ENCODE data around the gene ITGB1BP1.

ITGB1BP1 gene

GRCh38 chr2:9417725-9418124 lies 5.6 kb downstream of the ITGB1BP1 start:
- H3K27me3 ChIP-seq (ENCODE audit: low read depth), result no peaks in the 10 kb centered on the region
- H3K36me3 ChIP-seq (replicated peaks), result peaks cover 24% of the 10 kb centered on the region
- DNase-seq (ENCODE audit: low spot score in 2 of 2), result no peak
- H3K4me3 ChIP-seq, result no peak overlapping the region
- H3K9me3 ChIP-seq, result no peaks in the 10 kb centered on the region
- in situ Hi-C loops (cut with MboI; ENCODE audit: low sequenced_read_pairs), result no loop called here
- peaks cover 13% of the 10 kb centered on the region for H3K4me1 ChIP-seq

GRCh38 chr2:9416962-9417316 lies 6.4 kb downstream of the ITGB1BP1 start:
- in situ Hi-C loops (cut with MboI; ENCODE audit: low sequenced_read_pairs), result no loop called here
- H3K4me3 ChIP-seq, result no peak overlapping the region
- peaks cover 11% of the 10 kb centered on the region for H3K4me1 ChIP-seq
- no peak for DNase-seq (ENCODE audit: low spot score in 2 of 2)
- no peaks in the 10 kb centered on the region for H3K27me3 ChIP-seq (ENCODE audit: low read depth)
- H3K36me3 ChIP-seq (replicated peaks), result peaks cover 29% of the 10 kb centered on the region
- H3K9me3 ChIP-seq, result no peaks in the 10 kb centered on the region

- DNase-seq (ENCODE audit: low spot score in 2 of 2), result no peak
- Histone ChIP-seq H3K4me3 (no peak overlapping the region), H3K27me3 (ENCODE audit: low read depth) (no peaks in the 10 kb centered on the region), H3K36me3 (replicated peaks) (peaks cover 29% of the 10 kb centered on the region), H3K9me3 (no peaks in the 10 kb centered on the region), H3K4me1 (peaks cover 6% of the 10 kb centered on the region)
- in situ Hi-C loops (cut with MboI; ENCODE audit: low sequenced_read_pairs), result no loop called here
Measured at GRCh38 chr2:9416267-9416961, 6.9 kb downstream of the ITGB1BP1 start.

DNA sequence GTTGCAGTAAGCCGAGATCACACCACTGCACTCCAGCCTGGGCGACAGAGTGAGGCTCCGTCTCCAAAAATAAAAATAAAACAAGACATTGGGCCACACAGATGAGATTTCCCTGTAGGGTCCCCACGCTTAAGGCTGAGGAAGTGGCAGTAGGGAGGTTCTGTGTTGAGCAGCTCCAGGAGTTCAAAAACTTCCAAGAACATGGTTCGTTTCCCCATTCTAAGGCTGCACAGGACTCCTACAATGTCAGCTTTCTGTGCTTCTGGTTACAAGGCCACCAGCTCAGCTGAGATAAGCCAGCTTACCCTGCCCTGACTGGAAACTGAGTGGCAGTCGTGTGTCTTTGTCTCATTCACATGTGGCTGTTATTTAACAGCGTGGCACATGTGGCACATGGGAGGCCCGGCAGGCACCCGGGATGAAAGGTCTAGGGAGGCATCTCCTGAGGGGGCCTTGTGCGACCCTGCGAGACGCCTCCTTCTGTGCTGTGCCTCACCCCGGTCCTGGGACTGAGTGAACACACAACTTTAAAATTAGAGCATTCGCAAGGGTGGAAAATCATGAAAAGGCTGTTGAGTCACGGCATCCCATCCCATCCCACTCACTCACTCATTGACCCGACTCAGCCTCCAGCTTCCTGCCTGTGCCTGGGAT lies 7.7 kb downstream of the ITGB1BP1 start:
- peaks cover 6% of the 10 kb centered on the region for H3K4me1 ChIP-seq
- peaks cover 37% of the 10 kb centered on the region for H3K36me3 ChIP-seq (replicated peaks)
- no peaks in the 10 kb centered on the region for H3K27me3 ChIP-seq (ENCODE audit: low read depth)
- in situ Hi-C loops (cut with MboI; ENCODE audit: low sequenced_read_pairs), result no loop called here
- DNase-seq (ENCODE audit: low spot score in 2 of 2), result no peak
- no peak overlapping the region for H3K4me3 ChIP-seq
- H3K9me3 ChIP-seq, result no peaks in the 10 kb centered on the region

- no peak for DNase-seq (ENCODE audit: low spot score in 2 of 2)
- H3K4me3 ChIP-seq, result no peak overlapping the region
- in situ Hi-C loops (cut with MboI; ENCODE audit: low sequenced_read_pairs), result no loop called here
- H3K4me1 ChIP-seq, result peaks cover under 1% of the 10 kb centered on the region
- H3K27me3 ChIP-seq (ENCODE audit: low read depth), result no peaks in the 10 kb centered on the region
- no peaks in the 10 kb centered on the region for H3K9me3 ChIP-seq
- peaks cover 57% of the 10 kb centered on the region for H3K36me3 ChIP-seq (replicated peaks)
Measured at GRCh38 chr2:9412781-9413180, 10.5 kb downstream of the ITGB1BP1 start.

DNA sequence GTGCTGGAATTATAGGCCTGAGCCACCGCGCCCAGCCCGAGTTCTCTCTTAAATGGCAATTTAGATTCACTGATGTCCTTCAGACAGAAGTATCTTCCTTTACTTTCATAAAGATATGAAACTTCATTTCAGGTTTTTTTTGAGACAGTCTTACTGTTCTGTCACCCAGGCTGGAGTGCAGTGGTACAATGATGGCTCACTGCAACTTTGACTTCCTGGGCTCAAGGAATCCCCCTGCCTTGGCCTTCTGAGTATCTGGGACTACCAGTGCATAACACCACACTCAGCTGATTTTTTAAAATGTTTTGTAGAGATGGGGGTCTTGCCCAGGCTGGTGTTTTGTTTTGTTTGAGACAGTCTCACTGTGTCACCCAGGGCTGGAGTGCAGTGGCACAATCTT lies 13.2 kb downstream of the ITGB1BP1 start:
- H3K27me3 ChIP-seq (ENCODE audit: low read depth), result no peaks in the 10 kb centered on the region
- in situ Hi-C loops (cut with MboI; ENCODE audit: low sequenced_read_pairs), result no loop called here
- H3K4me1 ChIP-seq, result no peaks in the 10 kb centered on the region; the same call in 1 of the 2 replicates
- H3K4me3 ChIP-seq, result no peak overlapping the region
- no peaks in the 10 kb centered on the region for H3K9me3 ChIP-seq
- peaks cover 54% of the 10 kb centered on the region for H3K36me3 ChIP-seq (replicated peaks)
- DNase-seq (ENCODE audit: low spot score in 2 of 2), result no peak

GRCh38 chr2:9408641-9409151 lies 14.6 kb downstream of the ITGB1BP1 start:
- no peak for DNase-seq (ENCODE audit: low spot score in 2 of 2)
- peaks cover 9% of the 10 kb centered on the region for H3K4me1 ChIP-seq
- H3K27me3 ChIP-seq (ENCODE audit: low read depth), result no peaks in the 10 kb centered on the region
- no peak overlapping the region for H3K4me3 ChIP-seq
- no peaks in the 10 kb centered on the region for H3K9me3 ChIP-seq
- in situ Hi-C loops (cut with MboI; ENCODE audit: low sequenced_read_pairs), result no loop called here
- peaks cover 50% of the 10 kb centered on the region for H3K36me3 ChIP-seq (replicated peaks)

- no peak for DNase-seq (ENCODE audit: low spot score in 2 of 2)
- in situ Hi-C loops (cut with MboI; ENCODE audit: low sequenced_read_pairs), result no loop called here
- H3K9me3 ChIP-seq, result no peaks in the 10 kb centered on the region
- peaks cover 9% of the 10 kb centered on the region for H3K4me1 ChIP-seq
- H3K36me3 ChIP-seq (replicated peaks), result peaks cover 57% of the 10 kb centered on the region
- no peak overlapping the region for H3K4me3 ChIP-seq
- H3K27me3 ChIP-seq (ENCODE audit: low read depth), result no peaks in the 10 kb centered on the region
Measured at GRCh38 chr2:9407363-9407811, 15.9 kb downstream of the ITGB1BP1 start.

- DNase-seq (ENCODE audit: low spot score in 2 of 2), result no peak
- no peaks in the 10 kb centered on the region for H3K27me3 ChIP-seq (ENCODE audit: low read depth)
- H3K9me3 ChIP-seq, result no peaks in the 10 kb centered on the region
- peaks cover 53% of the 10 kb centered on the region for H3K36me3 ChIP-seq (replicated peaks)
- in situ Hi-C loops (cut with MboI; ENCODE audit: low sequenced_read_pairs), result no loop called here
- no peak overlapping the region for H3K4me3 ChIP-seq
- H3K4me1 ChIP-seq, result peaks cover 9% of the 10 kb centered on the region
Measured at GRCh38 chr2:9406529-9407362, 16.6 kb downstream of the ITGB1BP1 start.

- in situ Hi-C loops (cut with MboI; ENCODE audit: low sequenced_read_pairs), result no loop called here
Measured at GRCh38 chr2:9405636-9406035, 17.7 kb downstream of the ITGB1BP1 start.

GRCh38 chr2:9404451-9404850 lies 18.9 kb downstream of the ITGB1BP1 start:
- no peak for DNase-seq (ENCODE audit: low spot score in 2 of 2)
- H3K9me3 ChIP-seq, result no peaks in the 10 kb centered on the region
- H3K4me3 ChIP-seq, result no peak overlapping the region
- H3K4me1 ChIP-seq, result peaks cover 9% of the 10 kb centered on the region
- in situ Hi-C loops (cut with MboI; ENCODE audit: low sequenced_read_pairs), result no loop called here
- H3K27me3 ChIP-seq (ENCODE audit: low read depth), result no peaks in the 10 kb centered on the region
- H3K36me3 ChIP-seq (replicated peaks), result peaks cover 37% of the 10 kb centered on the region

More at GRCh38 chr2:9405636-9406035, 17.7 kb downstream of the ITGB1BP1 start:
- Histone ChIP-seq H3K9me3 (no peaks in the 10 kb centered on the region), H3K4me3 (no peak overlapping the region), H3K36me3 (replicated peaks) (peaks cover 45% of the 10 kb centered on the region), H3K27me3 (ENCODE audit: low read depth) (no peaks in the 10 kb centered on the region), H3K4me1 (peaks cover 9% of the 10 kb centered on the region)
- no peak for DNase-seq (ENCODE audit: low spot score in 2 of 2)

DNA sequence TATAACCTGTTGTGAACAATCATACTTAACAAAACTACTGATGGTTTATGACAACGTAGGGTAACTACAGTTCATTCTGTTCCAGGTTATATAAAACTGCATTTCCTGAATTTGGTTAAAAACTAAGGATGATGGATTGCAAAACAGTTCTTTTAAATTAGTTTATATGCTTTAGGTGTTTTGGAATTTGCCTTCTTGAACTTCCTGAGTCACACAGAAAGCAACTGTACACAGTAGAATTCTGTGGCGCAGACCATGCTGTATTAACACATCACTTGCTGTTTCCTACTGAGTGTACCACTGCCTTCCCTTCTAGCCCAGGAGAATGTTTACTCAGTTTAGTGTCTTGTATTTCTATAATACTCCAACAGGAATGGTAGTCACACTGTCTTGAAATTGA lies 19.4 kb downstream of the ITGB1BP1 start:
- Histone ChIP-seq H3K4me1 (peaks cover 9% of the 10 kb centered on the region), H3K4me3 (no peak overlapping the region), H3K9me3 (no peaks in the 10 kb centered on the region), H3K27me3 (ENCODE audit: low read depth) (no peaks in the 10 kb centered on the region), H3K36me3 (replicated peaks) (peaks cover 31% of the 10 kb centered on the region)
- no peak for DNase-seq (ENCODE audit: low spot score in 2 of 2)
- in situ Hi-C loops (cut with MboI; ENCODE audit: low sequenced_read_pairs), result no loop called here

DNA sequence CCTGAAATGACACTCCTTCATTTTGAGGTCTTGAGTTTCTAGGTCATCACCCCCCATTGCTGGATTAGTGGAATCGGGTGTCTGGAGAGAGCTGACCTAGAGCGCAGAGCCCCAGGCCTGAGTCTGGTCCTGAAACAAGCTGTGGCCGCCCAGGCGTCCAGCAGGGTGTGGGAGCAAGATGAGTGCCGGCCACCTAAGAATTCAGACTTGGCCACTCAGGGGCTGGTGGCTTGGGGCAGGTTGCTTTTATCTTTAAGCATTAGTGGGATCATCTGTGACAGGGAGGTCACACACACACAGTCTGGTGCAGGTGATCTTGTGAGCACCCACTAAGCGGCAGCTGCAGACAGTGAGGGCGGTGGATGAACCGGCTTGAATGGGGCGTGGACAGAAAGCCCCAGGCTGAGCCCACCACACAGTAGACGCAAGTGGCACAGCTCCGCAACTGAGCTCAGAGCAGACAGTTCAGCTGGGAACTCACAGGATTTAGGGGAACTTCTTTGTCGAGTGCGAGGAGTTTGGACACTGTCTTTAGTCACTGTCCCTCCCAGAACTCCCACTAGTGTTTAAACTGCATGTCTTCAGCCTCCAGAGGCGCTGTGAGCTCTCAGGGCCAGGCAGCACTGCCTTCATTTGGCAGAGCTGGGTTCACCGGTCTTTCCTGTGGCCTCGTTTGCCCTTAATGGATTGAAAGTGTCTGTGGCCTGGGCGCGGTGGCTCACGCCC lies 21.5 kb downstream of the ITGB1BP1 start:
- H3K9me3 ChIP-seq, result no peaks in the 10 kb centered on the region
- in situ Hi-C loops (cut with MboI; ENCODE audit: low sequenced_read_pairs), result no loop called here
- no peaks in the 10 kb centered on the region for H3K27me3 ChIP-seq (ENCODE audit: low read depth)
- DNase-seq (ENCODE audit: low spot score in 2 of 2), result no peak
- peaks cover 9% of the 10 kb centered on the region for H3K4me1 ChIP-seq
- H3K4me3 ChIP-seq, result no peak overlapping the region
- peaks cover 12% of the 10 kb centered on the region for H3K36me3 ChIP-seq (replicated peaks)

Data from HAP-1 (cell line).